Erythroblast (primary cell): ENCODE measurements around the gene TBL1Y.

Source experiments
- GATA1 ChIP-seq: IDR thresholded peaks from 2 replicates; pipeline ENCODE4 v1.6.1; 2011; ENCODE audit warnings: low read depth, mild to moderate bottlenecking, control low read depth, low read length, moderate library complexity
- POLR2A ChIP-seq: IDR thresholded peaks from 2 replicates; pipeline ENCODE4 v1.6.1; 2011; ENCODE audit warnings: mild to moderate bottlenecking, low read length

- TF ChIP-seq POLR2A: no peak
- no peak for TF ChIP-seq GATA1
These were observed 92.1 kb downstream of the TBL1Y start for GRCh38 chrY:7002581-7002980.
